SU-DHL-6 (cell line): ENCODE results near the gene SAPCD2.

Experiments
- EZH2phosphoT487 ChIP-seq: fragments of 200-600 bp; sonication (generic), shearing (Covaris generic); conservative IDR thresholded peaks from 2 replicates; pipeline ENCODE4 v1.6.1; 2018; ENCODE audit warnings: mild to moderate bottlenecking, antibody characterized with exemption, low read length, moderate library complexity, mixed read lengths
- TF ChIP-seq, protein P1 (sequence below): fragments of 200-600 bp; sonication (generic); IDR thresholded peaks from one replicate; pipeline ENCODE4 v1.5.1; 2017; ENCODE audit warnings: antibody characterized with exemption, mild to moderate bottlenecking, low read length, moderate library complexity; ENCODE audit not compliant: insufficient read depth, poor library complexity, severe bottlenecking

DNA sequence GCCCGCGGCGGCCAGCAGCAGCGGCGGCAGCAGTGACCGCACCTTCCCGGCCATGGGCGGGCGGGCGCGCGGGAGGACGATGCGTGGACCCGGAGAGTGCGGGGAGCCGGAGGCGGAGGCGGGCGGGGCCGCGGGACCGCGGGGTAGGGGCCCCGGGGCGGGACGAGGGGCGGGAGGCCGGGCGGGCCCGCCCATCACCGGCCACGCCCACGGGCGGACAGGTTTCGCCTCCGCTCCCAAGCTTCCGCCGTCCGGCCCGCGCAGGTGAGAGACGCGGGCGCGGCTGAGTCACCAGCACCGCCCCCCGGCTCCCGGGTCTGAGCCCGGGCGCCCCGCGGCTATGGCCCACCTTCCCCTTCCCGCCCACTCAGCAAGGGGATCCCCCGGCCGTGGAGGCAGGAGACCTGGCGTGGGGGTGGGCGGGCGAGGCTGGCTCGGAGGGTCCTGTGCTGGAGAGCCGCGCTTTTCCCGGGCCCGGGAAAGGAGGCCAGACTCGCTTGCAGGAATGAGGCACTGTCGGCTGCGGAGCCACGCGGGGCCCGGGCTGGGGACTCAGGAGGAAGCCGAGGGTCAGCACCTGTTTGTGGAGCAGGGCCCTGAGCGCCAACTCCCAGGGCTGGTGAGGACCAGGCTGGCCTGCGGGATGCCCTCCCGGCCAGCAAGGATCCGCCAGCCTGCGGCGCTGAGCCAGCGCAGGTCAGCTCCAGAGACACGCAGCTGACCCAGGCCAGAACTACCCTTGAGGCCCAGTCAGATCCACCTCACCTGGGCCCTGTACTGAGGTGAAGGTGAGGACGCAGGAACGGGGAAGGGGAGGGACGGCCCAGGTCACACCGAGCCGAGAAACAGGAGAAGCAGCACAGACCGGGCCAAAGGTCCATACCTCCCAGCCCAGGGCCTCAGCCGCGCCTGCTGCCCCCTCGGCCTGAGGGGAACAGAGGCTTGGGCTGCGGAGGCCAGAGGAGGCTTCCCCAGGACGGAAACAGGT, 16.1 kb downstream of the SAPCD2 start, which contains the start of gene ENTPD2:
- TF ChIP-seq, protein P1, sequence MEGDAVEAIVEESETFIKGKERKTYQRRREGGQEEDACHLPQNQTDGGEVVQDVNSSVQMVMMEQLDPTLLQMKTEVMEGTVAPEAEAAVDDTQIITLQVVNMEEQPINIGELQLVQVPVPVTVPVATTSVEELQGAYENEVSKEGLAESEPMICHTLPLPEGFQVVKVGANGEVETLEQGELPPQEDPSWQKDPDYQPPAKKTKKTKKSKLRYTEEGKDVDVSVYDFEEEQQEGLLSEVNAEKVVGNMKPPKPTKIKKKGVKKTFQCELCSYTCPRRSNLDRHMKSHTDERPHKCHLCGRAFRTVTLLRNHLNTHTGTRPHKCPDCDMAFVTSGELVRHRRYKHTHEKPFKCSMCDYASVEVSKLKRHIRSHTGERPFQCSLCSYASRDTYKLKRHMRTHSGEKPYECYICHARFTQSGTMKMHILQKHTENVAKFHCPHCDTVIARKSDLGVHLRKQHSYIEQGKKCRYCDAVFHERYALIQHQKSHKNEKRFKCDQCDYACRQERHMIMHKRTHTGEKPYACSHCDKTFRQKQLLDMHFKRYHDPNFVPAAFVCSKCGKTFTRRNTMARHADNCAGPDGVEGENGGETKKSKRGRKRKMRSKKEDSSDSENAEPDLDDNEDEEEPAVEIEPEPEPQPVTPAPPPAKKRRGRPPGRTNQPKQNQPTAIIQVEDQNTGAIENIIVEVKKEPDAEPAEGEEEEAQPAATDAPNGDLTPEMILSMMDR = no peak
- no peak for TF ChIP-seq EZH2phosphoT487
